T-helper 2 cell treated with Interferon-gamma antibody and Interleukin-4, amounts not matched to agents 5 μg/mL and 100 μg/mL, for 36 hours (primary cell): ENCODE results near the gene TENM4.

Experiments
- DNase-seq: peaks from one replicate; pipeline ENCODE4 v3.0.0; 2021; ENCODE audit warnings: low spot score
- H3K27ac Mint-ChIP-seq: one replicate; pipeline ENCODE4 v1.8.0; 2021; ENCODE audit warnings: mild to moderate bottlenecking, mixed read lengths
- H3K27me3 Mint-ChIP-seq: one replicate; pipeline ENCODE4 v1.8.0; 2021; ENCODE audit warnings: low read depth, mixed read lengths
- H3K36me3 Mint-ChIP-seq: one replicate; pipeline ENCODE4 v1.8.0; 2021; ENCODE audit warnings: low read depth, mixed read lengths
- H3K4me1 Mint-ChIP-seq: one replicate; pipeline ENCODE4 v1.8.0; 2021; ENCODE audit warnings: low read depth, mixed read lengths
- H3K4me3 Mint-ChIP-seq: one replicate; pipeline ENCODE4 v1.8.0; 2022; ENCODE audit warnings: mild to moderate bottlenecking, moderate library complexity, mixed read lengths
- H3K9me3 Mint-ChIP-seq: one replicate; pipeline ENCODE4 v1.8.0; 2021; ENCODE audit warnings: mixed read lengths

TENM4 gene

DNA sequence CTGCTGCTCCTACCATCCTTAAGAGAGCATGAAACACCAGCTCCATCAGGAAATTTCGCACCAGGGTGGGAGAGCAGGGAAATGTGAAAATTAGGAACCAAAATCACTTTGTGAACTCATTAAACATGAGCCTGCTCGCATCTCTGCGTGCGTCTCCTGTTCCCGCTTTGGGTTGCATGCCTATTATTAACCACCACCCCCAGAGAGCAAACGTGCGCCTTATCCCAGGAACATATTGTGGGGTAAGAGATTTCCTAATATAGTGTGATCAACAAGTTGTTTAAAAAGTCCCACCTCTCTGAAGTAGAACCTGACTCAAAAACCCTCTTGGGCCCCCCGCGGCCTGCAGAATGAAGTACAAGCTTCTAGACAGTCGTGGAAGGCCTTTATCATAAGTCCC lies 115.0 kb downstream of the TENM4 start:
- H3K27ac Mint-ChIP-seq: no peak overlapping the region
- no peaks in the 10 kb centered on the region for H3K36me3 Mint-ChIP-seq
- no peak for DNase-seq
- H3K4me3 Mint-ChIP-seq: no peak overlapping the region
- H3K9me3 Mint-ChIP-seq: no peaks in the 10 kb centered on the region
- H3K4me1 Mint-ChIP-seq: no peaks in the 10 kb centered on the region
- no peaks in the 10 kb centered on the region for H3K27me3 Mint-ChIP-seq

- Mint-ChIP-seq H3K27me3 (no peaks in the 10 kb centered on the region), H3K4me1 (no peaks in the 10 kb centered on the region), H3K27ac (no peak overlapping the region), H3K36me3 (no peaks in the 10 kb centered on the region), H3K4me3 (no peak overlapping the region), H3K9me3 (no peaks in the 10 kb centered on the region)
- no peak for DNase-seq
Observed at GRCh38 chr11:79321263-79321662, 119.6 kb downstream of the TENM4 start.

DNA sequence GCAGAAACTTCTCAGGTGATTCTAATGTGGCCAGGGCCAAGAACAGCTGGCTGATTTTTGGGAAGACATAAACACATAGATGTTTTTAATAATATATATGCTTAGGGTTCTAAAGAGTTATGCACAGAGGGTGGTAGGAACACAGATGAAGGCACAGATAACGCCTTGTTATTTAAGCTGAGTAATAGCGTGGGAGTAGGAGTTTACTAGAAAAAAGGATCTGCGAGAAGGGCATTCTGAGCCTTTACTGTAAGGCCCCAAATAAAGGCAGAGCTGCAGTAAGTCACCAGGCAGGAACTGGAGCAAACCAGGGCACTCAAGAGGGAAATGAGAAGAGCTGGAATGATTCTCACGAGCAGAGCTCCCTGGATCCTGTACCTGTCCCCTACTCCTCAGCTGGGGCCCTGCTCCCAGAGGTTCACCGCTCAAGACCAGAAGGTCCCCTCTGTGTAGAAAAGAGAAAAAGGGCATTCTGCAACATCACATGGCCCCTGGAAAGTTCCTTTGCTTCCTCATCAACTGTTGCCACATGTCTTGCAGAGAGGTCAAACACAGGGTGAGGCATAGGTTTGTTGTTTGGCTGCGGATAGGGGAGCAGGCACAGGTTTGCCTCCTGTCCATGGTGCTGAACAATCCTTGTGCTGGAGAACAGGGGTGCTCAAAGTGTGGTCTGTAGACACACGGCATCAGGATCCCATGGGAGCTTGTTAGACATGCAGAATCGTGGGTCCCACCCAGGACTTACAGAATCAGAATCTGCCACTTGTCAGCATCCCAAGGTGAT lies 125.7 kb downstream of the TENM4 start:
- Mint-ChIP-seq H3K36me3 (no peaks in the 10 kb centered on the region), H3K4me3 (no peak overlapping the region)
- no peak for DNase-seq

DNA sequence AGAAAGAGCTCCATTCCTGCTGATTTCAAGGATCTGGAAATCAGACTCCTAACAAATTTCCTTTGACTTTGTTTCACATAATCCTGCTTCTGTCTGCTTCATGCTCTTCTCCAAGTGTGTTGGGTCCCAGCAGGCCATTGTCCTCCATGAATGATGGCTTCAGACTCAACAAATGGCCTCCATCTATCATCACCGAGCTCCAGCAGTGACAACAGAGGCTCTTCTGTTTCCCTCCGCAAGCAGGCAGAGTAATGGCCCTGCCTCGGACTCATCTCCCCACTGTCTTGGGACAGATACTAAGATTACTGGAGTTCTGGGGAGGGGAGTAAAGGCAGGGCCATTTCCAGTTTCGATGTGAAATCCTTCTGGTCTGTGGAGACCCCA lies 127.3 kb downstream of the TENM4 start:
- no peaks in the 10 kb centered on the region for H3K4me1 Mint-ChIP-seq
- H3K4me3 Mint-ChIP-seq: no peak overlapping the region
- no peak for DNase-seq
- no peak overlapping the region for H3K27ac Mint-ChIP-seq
- no peaks in the 10 kb centered on the region for H3K27me3 Mint-ChIP-seq
- H3K36me3 Mint-ChIP-seq: no peaks in the 10 kb centered on the region
- no peaks in the 10 kb centered on the region for H3K9me3 Mint-ChIP-seq

More for the DNA sequence above, 125.7 kb downstream of the TENM4 start:
- no peak overlapping the region for H3K27ac Mint-ChIP-seq
- H3K4me1 Mint-ChIP-seq: no peaks in the 10 kb centered on the region
- no peaks in the 10 kb centered on the region for H3K27me3 Mint-ChIP-seq
- no peaks in the 10 kb centered on the region for H3K9me3 Mint-ChIP-seq

DNA sequence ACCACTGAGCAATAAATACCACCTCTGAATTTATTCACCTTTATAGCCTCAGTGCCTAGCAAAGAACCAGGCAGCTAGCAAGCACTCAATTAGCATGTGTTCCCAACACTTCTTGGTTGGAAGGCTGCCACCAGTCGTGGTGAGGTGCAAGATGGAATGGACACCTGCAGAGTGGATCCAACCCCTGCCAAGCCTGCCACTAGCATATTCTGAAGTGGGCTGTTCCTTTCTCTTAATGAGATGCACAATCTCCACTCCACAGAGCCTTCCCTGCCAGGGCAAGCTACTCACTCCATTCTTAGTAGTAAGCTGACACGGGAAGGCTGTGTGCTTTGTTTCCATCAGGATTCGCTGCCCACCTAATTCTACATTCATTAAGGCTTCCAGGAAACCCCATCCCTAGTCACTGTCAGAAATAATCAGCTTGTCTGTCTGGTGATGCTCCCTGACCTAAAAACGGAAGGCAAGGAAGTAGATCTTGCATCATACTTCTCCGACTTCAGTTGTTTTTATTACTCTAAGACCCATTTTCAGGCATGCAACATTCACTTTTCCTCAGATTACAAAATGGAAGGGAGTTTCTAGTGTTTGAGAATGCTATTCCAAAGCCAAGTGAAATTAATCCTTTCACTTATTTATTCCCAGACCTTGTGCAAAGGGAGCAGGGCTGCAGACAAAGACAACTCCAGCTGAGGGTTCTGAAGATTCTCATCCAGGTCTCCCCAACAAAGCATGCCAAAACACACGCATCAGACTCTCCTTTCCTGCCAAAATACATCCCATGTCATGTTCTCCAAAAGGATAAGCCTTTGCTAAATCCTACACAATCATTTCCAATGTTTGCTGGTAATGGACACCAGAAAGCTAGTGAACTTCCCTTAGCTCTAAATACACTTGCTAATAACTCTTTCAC lies 128.0 kb downstream of the TENM4 start:
- Mint-ChIP-seq H3K36me3 (no peaks in the 10 kb centered on the region), H3K9me3 (no peaks in the 10 kb centered on the region), H3K27ac (no peak overlapping the region), H3K4me3 (no peak overlapping the region), H3K27me3 (no peaks in the 10 kb centered on the region), H3K4me1 (no peaks in the 10 kb centered on the region)
- DNase-seq: no peak

GRCh38 chr11:79311461-79311860 lies 129.4 kb downstream of the TENM4 start:
- Mint-ChIP-seq H3K9me3 (no peaks in the 10 kb centered on the region), H3K27ac (no peak overlapping the region), H3K27me3 (no peaks in the 10 kb centered on the region), H3K4me1 (no peaks in the 10 kb centered on the region), H3K36me3 (no peaks in the 10 kb centered on the region), H3K4me3 (no peak overlapping the region)
- DNase-seq: no peak

- no peak overlapping the region for H3K4me3 Mint-ChIP-seq
- H3K36me3 Mint-ChIP-seq: no peaks in the 10 kb centered on the region
- no peaks in the 10 kb centered on the region for H3K27me3 Mint-ChIP-seq
- no peaks in the 10 kb centered on the region for H3K9me3 Mint-ChIP-seq
- H3K27ac Mint-ChIP-seq: no peak overlapping the region
- DNase-seq: no peak
- H3K4me1 Mint-ChIP-seq: peaks cover 2% of the 10 kb centered on the region
Observed at GRCh38 chr11:79309407-79309806, 131.4 kb downstream of the TENM4 start.

GRCh38 chr11:79308429-79308828 lies 132.4 kb downstream of the TENM4 start:
- Mint-ChIP-seq H3K4me3 (no peak overlapping the region), H3K4me1 (peaks cover 2% of the 10 kb centered on the region), H3K27me3 (no peaks in the 10 kb centered on the region), H3K27ac (no peak overlapping the region), H3K36me3 (no peaks in the 10 kb centered on the region), H3K9me3 (no peaks in the 10 kb centered on the region)
- no peak for DNase-seq

- no peak overlapping the region for H3K27ac Mint-ChIP-seq
- H3K4me1 Mint-ChIP-seq: peaks cover 2% of the 10 kb centered on the region
- H3K27me3 Mint-ChIP-seq: no peaks in the 10 kb centered on the region
- H3K36me3 Mint-ChIP-seq: no peaks in the 10 kb centered on the region
- no peak overlapping the region for H3K4me3 Mint-ChIP-seq
- DNase-seq: no peak
- H3K9me3 Mint-ChIP-seq: no peaks in the 10 kb centered on the region
Observed at GRCh38 chr11:79304599-79305212, 136.1 kb downstream of the TENM4 start.

GRCh38 chr11:79296141-79296540 lies 144.7 kb downstream of the TENM4 start:
- Mint-ChIP-seq H3K9me3 (no peaks in the 10 kb centered on the region), H3K36me3 (no peaks in the 10 kb centered on the region), H3K27me3 (no peaks in the 10 kb centered on the region), H3K27ac (no peak overlapping the region), H3K4me3 (no peak overlapping the region), H3K4me1 (no peaks in the 10 kb centered on the region)
- DNase-seq: no peak

- Mint-ChIP-seq H3K4me3 (no peak overlapping the region), H3K27me3 (no peaks in the 10 kb centered on the region), H3K27ac (no peak overlapping the region), H3K9me3 (no peaks in the 10 kb centered on the region), H3K4me1 (no peaks in the 10 kb centered on the region), H3K36me3 (no peaks in the 10 kb centered on the region)
- no peak for DNase-seq
Observed at GRCh38 chr11:79294845-79295731, 145.7 kb downstream of the TENM4 start.

DNA sequence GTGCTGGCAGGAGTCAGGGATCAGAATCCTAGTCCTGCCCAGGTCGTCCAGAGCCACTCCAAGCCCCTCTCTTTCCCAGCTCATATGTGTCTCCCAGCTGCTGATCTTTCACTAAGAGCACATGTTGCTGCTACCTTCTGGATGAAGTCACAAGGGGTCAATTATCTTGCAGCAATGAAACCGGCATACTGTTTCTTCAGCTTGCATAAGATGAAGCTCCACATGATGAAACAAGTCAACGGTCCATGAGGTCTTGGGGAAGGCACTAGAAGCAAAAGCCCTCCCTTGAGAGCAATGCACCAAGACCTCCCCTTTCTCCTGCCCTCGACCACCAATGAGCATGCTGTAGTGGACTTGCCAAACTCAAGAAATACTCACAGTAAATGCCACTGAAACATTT lies 148.9 kb downstream of the TENM4 start:
- Mint-ChIP-seq H3K27ac (no peak overlapping the region), H3K4me1 (no peaks in the 10 kb centered on the region), H3K27me3 (no peaks in the 10 kb centered on the region), H3K4me3 (no peak overlapping the region), H3K9me3 (no peaks in the 10 kb centered on the region), H3K36me3 (no peaks in the 10 kb centered on the region)
- no peak for DNase-seq

- Mint-ChIP-seq H3K9me3 (no peaks in the 10 kb centered on the region), H3K4me1 (no peaks in the 10 kb centered on the region), H3K27me3 (no peaks in the 10 kb centered on the region), H3K27ac (no peak overlapping the region), H3K4me3 (no peak overlapping the region), H3K36me3 (no peaks in the 10 kb centered on the region)
- DNase-seq: no peak
Observed at GRCh38 chr11:79290761-79291160, 150.1 kb downstream of the TENM4 start.
